ENCODE results near the gene CSRNP3.

GRCh38 chr2:165547900-165548299, 78.4 kb downstream of the CSRNP3 start:
- TF ChIP-seq CTCF (IDR thresholded peaks at IDR 0.05) (no peak), POLR2A (IDR thresholded peaks at IDR 0.05) (no peak)

Measured in upper lobe of left lung (tissue), 4 donors.